A549 (cell line): Measurements from ENCODE around the gene ABCC3. TPM values are rescaled to one million over a fixed set of nuclear protein-coding genes. Genes with fewer than 3 reads are reported as not detected.

Experiments used
- ATAC-seq, 2 experiments: fragments of 200-7000 bp in 1 of 2; fragments of >200 bp in 1 of 2; cut with Nextera tagmentation in 1 of 2; cut with Tn5 transposase in 1 of 2; 3 replicates each; pipeline versions ENCODE4 v1.8.0 to v1.9.1; 2018 to 2020; ENCODE audit warnings: mild to moderate bottlenecking in 1 of 2, moderate library complexity in 1 of 2
- CTCF ChIA-PET: fragments of 300-600 bp; sonication (Branson Sonifier 250); formaldehyde crosslinking; extraction: SDS; loops from one replicate; lab custom pipeline; 2021; ENCODE audit warnings: antibody characterized with exemption, inconsistent platforms; lab: Yijun Ruan, JAX
- POLR2A ChIA-PET: fragments of 350-600 bp; formaldehyde crosslinking; extraction: SDS; loops from one replicate; lab custom pipeline; 2021; ENCODE audit warnings: antibody characterized with exemption, inconsistent platforms; lab: Yijun Ruan, JAX
- DNase-seq, 2 experiments: peaks; one replicate each; pipeline versions ENCODE4 v3.0.0 to v3.0.0-alpha.2; 2011 to 2016; ENCODE audit warnings: low read depth in 1 of 2, low spot score in 1 of 2
- FAIRE-seq: peaks from 2 replicates; lab custom pipeline; 2011; peaks lifted over from hg19 to GRCh38; lab: Jason Lieb, UNC
- H3K27ac ChIP-seq, 2 experiments: fragments of >200 bp; sonication (Bioruptor Twin); formaldehyde crosslinking; 3 replicates each; pipeline ENCODE4 v1.5.1; 2016 to 2017
- H3K4me1 ChIP-seq: fragments of >200 bp; sonication (Bioruptor Twin); formaldehyde crosslinking; 3 replicates; pipeline ENCODE4 v1.6.1; 2016
- H3K4me2 ChIP-seq: fragments of >200 bp; sonication (Bioruptor Twin); formaldehyde crosslinking; 3 replicates; pipeline ENCODE4 v1.6.1; 2016
- H3K4me3 ChIP-seq: fragments of >200 bp; sonication (Bioruptor Twin); formaldehyde crosslinking; 3 replicates; pipeline ENCODE4 v1.5.1; 2016
- H3K9me3 ChIP-seq: fragments of >200 bp; sonication (Bioruptor Twin); formaldehyde crosslinking; 3 replicates; pipeline ENCODE4 v1.6.1; 2016
- CBX8 ChIP-seq: fragments of 200-600 bp; sonication (generic); IDR thresholded peaks from 2 replicates; pipeline ENCODE4 v1.6.1; 2016
- CEBPB ChIP-seq, 2 experiments: fragments of >200 bp in 1 of 2; sonication (Bioruptor Twin) in 1 of 2; formaldehyde crosslinking in 1 of 2; IDR thresholded peaks; 2 replicates each; pipeline ENCODE4 v1.6.1; 2012 to 2016
- ESRRA ChIP-seq: fragments of 150-350 bp; IDR thresholded peaks from 2 replicates; pipeline ENCODE4 v1.6.1; 2014; ENCODE audit warnings: mild to moderate bottlenecking, low read length, borderline replicate concordance
- FOXS1 ChIP-seq: fragments of 250-450 bp; sonication (Bioruptor Pico); IDR thresholded peaks from 2 replicates; pipeline ENCODE4 v1.5.0; 2020; ENCODE audit warnings: mild to moderate bottlenecking, moderate library complexity
- KDM1A ChIP-seq: fragments of 200-600 bp; sonication (generic); IDR thresholded peaks from 2 replicates; pipeline ENCODE4 v1.6.1; 2016; ENCODE audit warnings: low read depth, mild to moderate bottlenecking
- MAFK ChIP-seq: fragments of 450-650 bp; IDR thresholded peaks from 2 replicates; pipeline ENCODE4 v1.6.1; 2014; ENCODE audit not compliant: partially characterized antibody
- POLR2A ChIP-seq: IDR thresholded peaks from 2 replicates; pipeline ENCODE4 v1.6.1; 2012; ENCODE audit warnings: mild to moderate bottlenecking, low read length
- POLR2AphosphoS2 ChIP-seq: conservative IDR thresholded peaks from 2 replicates; pipeline ENCODE4 v1.6.1; 2012; ENCODE audit warnings: low read length, improper control_type of control experiment, inconsistent platforms
- ZFP36 ChIP-seq: fragments of 450-650 bp; IDR thresholded peaks from 2 replicates; pipeline ENCODE4 v1.6.1; 2014; ENCODE audit warnings: borderline replicate concordance; ENCODE audit not compliant: partially characterized antibody
- WGBS: methylation state at CpG from one replicate; pipeline ENCODE4 v1.1.6; 2017; ENCODE audit errors: missing lambda C conversion rate; 5-methylcytosine and 5-hydroxymethylcytosine counted together
- polyA plus RNA-seq, 4 experiments: library from polyadenylated mRNA; depleted of rRNA in 3 of 4; stranded (reverse); fragments of >200 nt; fragmentation: RNase III in 1 of 4; extraction: RNeasy Plus Mini Kit Qiagen cat#74134 plus additional on column Dnase treatment in 1 of 4; gene quantifications; 2 replicates in 3 of 4; 3 replicates in 1 of 4; pipeline ENCODE4 v1.2.3, GENCODE V29; 2011 to 2017
- TF ChIP-seq, protein P1 (sequence below): fragments of 250-450 bp; sonication (Bioruptor Pico); IDR thresholded peaks from 2 replicates; pipeline ENCODE4 v1.5.0; 2020; ENCODE audit warnings: low read depth, mild to moderate bottlenecking, moderate library complexity
- TF ChIP-seq, protein P2 (sequence below): fragments of 450-650 bp; IDR thresholded peaks from 2 replicates; pipeline ENCODE4 v1.6.1; 2014; ENCODE audit warnings: antibody characterized with exemption
- TF ChIP-seq, protein P3 (sequence below): IDR thresholded peaks from 2 replicates; pipeline ENCODE4 v1.6.1; 2012; ENCODE audit warnings: low read depth, borderline replicate concordance
- TF ChIP-seq, protein P4 (sequence below): fragments of 250-450 bp; sonication (Bioruptor Pico); IDR thresholded peaks from 2 replicates; pipeline ENCODE4 v1.5.0; 2021; ENCODE audit warnings: mild to moderate bottlenecking, moderate library complexity, borderline replicate concordance

Gene ABCC3
- polyA plus RNA-seq, 2 of the 4 experiments (the other 2 are of a cell fraction) = 248 to 342 TPM

DNA sequence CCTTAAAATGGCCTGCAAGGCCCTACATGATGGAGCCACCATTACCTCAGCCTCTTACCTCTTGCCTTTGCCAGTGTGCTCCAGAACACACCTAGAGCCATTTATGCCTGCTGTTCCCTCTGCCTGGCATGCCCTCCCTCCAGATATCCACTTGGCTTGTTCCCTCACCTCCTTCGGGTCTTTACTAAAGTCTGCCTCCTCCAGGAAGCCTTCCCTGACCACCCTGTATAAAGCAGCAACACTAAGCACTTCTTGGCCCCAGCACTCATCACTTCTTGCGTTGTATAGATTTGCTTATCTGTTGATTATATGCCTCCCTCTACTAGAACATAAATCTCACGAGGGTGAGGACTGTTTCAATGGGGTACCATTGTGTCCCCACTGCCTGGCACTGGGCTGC is 47.8 kb downstream of the ABCC3 start:
- Histone ChIP-seq H3K4me1 (peaks cover 99% of the 10 kb centered on the region), H3K4me3 (no peak overlapping the region), H3K27ac (peak overlapping the region; percentile 97 to 98), H3K4me2 (no peak overlapping the region), H3K9me3 (no peaks in the 10 kb centered on the region)
- WGBS = 85% methylated on average over 3 of the region's 3 CpGs
- DNase-seq (no peak), FAIRE-seq (no peak), ATAC-seq (no peak)
- ChIA-PET CTCF (interaction anchor here (1.2 to 52.6 kb wide), 5 partner anchors 9 to 137 kb away, joined by 3 to 2097 read pairs (median 783); partner anchors contain the start of genes ABCC3 and SPATA20), POLR2A (interaction anchor here (0.7 to 4.8 kb wide), 3 partner anchors 11 to 45 kb away, joined by 3 to 35 read pairs (median 4); no protein-coding TSS in a partner anchor)
- TF ChIP-seq KDM1A (peak; percentile 81; the same call in 1 of the 2 replicates), MAFK (peak; percentile 3), POLR2AphosphoS2 (no peak), ZFP36 (peak; percentile 99), ESRRA (no peak)
- TF ChIP-seq, protein P1, sequence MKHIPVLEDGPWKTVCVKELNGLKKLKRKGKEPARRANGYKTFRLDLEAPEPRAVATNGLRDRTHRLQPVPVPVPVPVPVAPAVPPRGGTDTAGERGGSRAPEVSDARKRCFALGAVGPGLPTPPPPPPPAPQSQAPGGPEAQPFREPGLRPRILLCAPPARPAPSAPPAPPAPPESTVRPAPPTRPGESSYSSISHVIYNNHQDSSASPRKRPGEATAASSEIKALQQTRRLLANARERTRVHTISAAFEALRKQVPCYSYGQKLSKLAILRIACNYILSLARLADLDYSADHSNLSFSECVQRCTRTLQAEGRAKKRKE (CRISPR knock-in tag) = no peak
- TF ChIP-seq, protein P2, sequence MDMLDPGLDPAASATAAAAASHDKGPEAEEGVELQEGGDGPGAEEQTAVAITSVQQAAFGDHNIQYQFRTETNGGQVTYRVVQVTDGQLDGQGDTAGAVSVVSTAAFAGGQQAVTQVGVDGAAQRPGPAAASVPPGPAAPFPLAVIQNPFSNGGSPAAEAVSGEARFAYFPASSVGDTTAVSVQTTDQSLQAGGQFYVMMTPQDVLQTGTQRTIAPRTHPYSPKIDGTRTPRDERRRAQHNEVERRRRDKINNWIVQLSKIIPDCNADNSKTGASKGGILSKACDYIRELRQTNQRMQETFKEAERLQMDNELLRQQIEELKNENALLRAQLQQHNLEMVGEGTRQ = no peak

DNA sequence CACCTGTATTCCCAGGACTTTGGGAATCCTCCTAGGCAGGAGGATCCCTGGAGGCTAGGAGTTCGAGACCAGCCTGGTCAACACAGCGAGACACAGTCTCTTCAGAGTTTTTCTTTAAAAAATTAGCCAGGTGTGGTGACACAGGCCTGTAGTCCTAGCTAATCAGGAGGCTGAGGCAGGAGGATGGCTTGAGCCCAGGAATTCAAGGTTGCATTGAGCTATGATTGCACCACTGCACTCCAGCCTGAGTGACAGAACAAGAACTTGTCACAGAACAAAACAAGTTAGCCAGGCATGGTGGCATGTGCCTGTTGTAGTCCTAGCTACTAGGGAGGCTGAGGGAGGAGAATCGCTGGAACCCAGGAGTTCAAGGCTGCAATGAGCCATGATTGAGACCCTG is 48.3 kb downstream of the ABCC3 start:
- H3K27ac ChIP-seq = peak overlapping the region; percentile 97 to 98
- CTCF ChIA-PET = interaction anchor here (27.4 to 52.6 kb wide), 4 partner anchors 9 to 136 kb away, joined by 753 to 2097 read pairs (median 783); partner anchors contain the start of genes ABCC3 and SPATA20
- DNase-seq = no peak

DNA sequence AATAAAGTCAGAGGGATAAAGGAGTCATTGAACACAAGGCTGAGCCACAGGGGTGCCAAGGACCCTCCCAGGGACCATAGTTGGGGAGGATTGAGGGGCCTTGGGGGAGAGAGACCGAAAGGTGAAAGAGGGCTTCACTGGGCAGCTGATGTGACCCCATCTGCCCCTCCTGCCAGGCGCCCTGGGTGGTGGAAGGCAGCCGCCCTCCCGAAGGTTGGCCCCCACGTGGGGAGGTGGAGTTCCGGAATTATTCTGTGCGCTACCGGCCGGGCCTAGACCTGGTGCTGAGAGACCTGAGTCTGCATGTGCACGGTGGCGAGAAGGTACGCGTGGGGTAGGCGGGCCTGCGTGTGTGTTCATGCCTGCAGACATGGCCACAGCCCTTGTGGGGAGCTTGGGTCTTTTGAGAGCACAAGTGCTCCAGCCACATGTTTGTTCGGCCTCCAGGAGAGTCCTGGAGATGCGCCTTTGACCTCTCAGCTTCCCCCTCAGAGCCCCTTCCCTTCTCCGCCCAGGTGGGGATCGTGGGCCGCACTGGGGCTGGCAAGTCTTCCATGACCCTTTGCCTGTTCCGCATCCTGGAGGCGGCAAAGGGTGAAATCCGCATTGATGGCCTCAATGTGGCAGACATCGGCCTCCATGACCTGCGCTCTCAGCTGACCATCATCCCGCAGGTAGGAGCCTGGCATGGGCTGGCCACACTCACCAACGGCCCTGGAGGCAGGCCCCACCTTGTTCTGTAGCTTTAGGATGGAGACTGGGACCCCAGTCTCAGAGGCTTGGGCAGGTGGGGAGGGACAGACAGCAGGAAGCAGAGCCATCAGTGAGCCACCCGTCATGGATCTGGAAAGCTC is 49.0 kb downstream of the ABCC3 start:
- ATAC-seq = no peak
- TF ChIP-seq, protein P2 = no peak
- TF ChIP-seq POLR2A = peak; percentile 20; the same call in 1 of the 2 replicates
- TF ChIP-seq, all 56 proteins: peak for 1
- H3K4me2 ChIP-seq = peak overlapping the region; percentile 67
- DNase-seq (no peak), FAIRE-seq (no peak)
- peaks cover 100% of the 10 kb centered on the region for H3K4me1 ChIP-seq
- ChIA-PET POLR2A (interaction anchor here (2.5 to 4.8 kb wide), 2 partner anchors 9 to 46 kb away, joined by 11 to 35 read pairs; no protein-coding TSS in a partner anchor), CTCF (interaction anchor here (1.0 to 52.6 kb wide), 7 partner anchors 9 to 201 kb away, joined by 3 to 2097 read pairs (median 753); partner anchors contain the start of genes ABCC3 and SPATA20)
- no peak overlapping the region for H3K4me3 ChIP-seq
- 93% methylated on average over 28 of the region's 28 CpGs for WGBS
- H3K9me3 ChIP-seq = no peaks in the 10 kb centered on the region
- peak overlapping the region; percentile 97 to 98 for H3K27ac ChIP-seq

More for the DNA sequence above, 48.3 kb downstream of the ABCC3 start:
- no peak overlapping the region for H3K4me2 ChIP-seq
- no peak for FAIRE-seq
- POLR2A ChIA-PET = interaction anchor here (0.8 to 4.8 kb wide), 3 partner anchors 10 to 45 kb away, joined by 3 to 35 read pairs (median 11); no protein-coding TSS in a partner anchor
- no peak for ATAC-seq
- no peak overlapping the region for H3K4me3 ChIP-seq
- H3K9me3 ChIP-seq = no peaks in the 10 kb centered on the region
- peaks cover 100% of the 10 kb centered on the region for H3K4me1 ChIP-seq
- TF ChIP-seq FOXS1 (CRISPR knock-in tag) = no peak
- TF ChIP-seq CEBPB (IDR thresholded peaks at IDR 0.05) = peak in 1 of 2 experiments; percentile 27; a peak in 1 of 4 replicates
- TF ChIP-seq, all 56 proteins: peak for 1
- 94% methylated on average over 3 of the region's 3 CpGs for WGBS

DNA sequence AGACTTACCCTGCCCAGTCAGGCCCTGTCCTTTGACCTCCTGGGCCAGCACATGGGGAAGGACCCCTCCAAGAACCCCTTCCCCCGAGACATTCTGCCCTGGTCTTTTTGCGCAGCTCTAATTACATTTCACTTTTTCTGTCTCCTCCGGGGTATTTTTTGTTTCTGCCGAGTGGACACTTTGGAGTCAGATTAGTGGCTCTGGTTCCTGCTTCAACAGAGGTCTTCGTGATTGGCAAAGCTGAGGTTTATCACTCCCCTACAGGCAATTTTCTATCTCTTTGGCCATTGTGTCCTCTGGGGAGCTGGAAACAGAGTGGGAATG is 49.6 kb downstream of the ABCC3 start:
- WGBS = 61% methylated on average over 5 of the region's 5 CpGs
- peaks cover 100% of the 10 kb centered on the region for H3K4me1 ChIP-seq
- no peak for FAIRE-seq
- ChIA-PET CTCF (interaction anchor here (1.0 to 52.6 kb wide), 7 partner anchors 8 to 201 kb away, joined by 3 to 2097 read pairs (median 753); partner anchors contain the start of genes ABCC3 and SPATA20), POLR2A (interaction anchor here (1.0 to 4.8 kb wide), 3 partner anchors 9 to 47 kb away, joined by 5 to 35 read pairs (median 11); no protein-coding TSS in a partner anchor)
- no peak for ATAC-seq
- H3K4me2 ChIP-seq = peak overlapping the region; percentile 67
- H3K9me3 ChIP-seq = no peaks in the 10 kb centered on the region
- peak overlapping the region; percentile 97 to 98 for H3K27ac ChIP-seq
- DNase-seq = no peak
- no peak for TF ChIP-seq CBX8
- TF ChIP-seq, protein P3, sequence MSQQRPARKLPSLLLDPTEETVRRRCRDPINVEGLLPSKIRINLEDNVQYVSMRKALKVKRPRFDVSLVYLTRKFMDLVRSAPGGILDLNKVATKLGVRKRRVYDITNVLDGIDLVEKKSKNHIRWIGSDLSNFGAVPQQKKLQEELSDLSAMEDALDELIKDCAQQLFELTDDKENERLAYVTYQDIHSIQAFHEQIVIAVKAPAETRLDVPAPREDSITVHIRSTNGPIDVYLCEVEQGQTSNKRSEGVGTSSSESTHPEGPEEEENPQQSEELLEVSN = 0 out of 2 replicates have a peak, but pooled peaks have one; percentile 29
- TF ChIP-seq, protein P4, sequence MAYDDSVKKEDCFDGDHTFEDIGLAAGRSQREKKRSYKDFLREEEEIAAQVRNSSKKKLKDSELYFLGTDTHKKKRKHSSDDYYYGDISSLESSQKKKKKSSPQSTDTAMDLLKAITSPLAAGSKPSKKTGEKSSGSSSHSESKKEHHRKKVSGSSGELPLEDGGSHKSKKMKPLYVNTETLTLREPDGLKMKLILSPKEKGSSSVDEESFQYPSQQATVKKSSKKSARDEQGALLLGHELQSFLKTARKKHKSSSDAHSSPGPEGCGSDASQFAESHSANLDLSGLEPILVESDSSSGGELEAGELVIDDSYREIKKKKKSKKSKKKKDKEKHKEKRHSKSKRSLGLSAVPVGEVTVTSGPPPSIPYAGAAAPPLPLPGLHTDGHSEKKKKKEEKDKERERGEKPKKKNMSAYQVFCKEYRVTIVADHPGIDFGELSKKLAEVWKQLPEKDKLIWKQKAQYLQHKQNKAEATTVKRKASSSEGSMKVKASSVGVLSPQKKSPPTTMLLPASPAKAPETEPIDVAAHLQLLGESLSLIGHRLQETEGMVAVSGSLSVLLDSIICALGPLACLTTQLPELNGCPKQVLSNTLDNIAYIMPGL (CRISPR knock-in tag) = no peak
- peak; percentile 92 for TF ChIP-seq MAFK
- TF ChIP-seq FOXS1 (CRISPR knock-in tag) = no peak
- no peak overlapping the region for H3K4me3 ChIP-seq
